GM10266 (cell line): Measurements from ENCODE around the gene SLC22A15.

ENCODE experiments used
- DNase-seq: peaks from one replicate; pipeline ENCODE4 v3.0.0; 2012; ENCODE audit errors: extremely low spot score
- TF ChIP-seq, protein P1 (sequence below): IDR thresholded peaks from 2 replicates; pipeline ENCODE4 v1.5.1; 2012; ENCODE audit warnings: mild to moderate bottlenecking, low read depth; ENCODE audit not compliant: control insufficient read depth, insufficient read depth; ENCODE audit errors: missing control alignments

SLC22A15 gene

DNA sequence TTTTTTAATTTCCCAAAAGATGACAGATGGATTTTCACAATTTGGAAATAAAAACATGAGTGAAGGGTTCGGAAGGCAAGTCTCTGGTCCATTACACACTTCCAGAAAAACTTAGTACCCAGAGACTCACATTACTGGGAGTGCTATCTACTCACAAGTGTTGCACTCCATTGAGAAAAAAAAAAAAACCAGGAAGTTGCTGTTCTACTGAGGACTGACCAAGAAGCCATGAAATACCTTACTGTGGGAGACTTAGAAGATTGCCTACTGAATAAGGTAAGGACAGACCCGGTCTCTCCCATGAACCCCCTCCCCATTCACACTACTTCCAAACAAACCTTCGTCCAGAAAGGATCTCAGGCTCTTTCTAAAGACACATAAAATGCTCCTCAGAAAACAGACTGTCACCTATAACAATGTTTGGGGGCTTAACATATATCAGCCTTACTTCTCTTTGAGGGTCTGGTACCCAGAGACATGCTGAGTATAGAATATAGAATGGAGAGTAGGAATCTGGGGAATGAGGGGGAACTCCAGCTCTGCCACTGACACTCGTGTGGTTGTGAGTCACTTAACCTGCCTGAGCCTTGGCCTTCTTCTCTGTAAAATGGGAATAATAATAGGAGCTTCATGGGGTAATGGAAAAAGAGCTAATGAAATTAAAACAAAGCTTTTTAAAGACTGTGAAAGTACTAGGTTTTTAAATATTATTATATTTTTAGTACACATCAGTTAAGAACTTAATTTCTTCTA, 136.3 kb downstream of the SLC22A15 start:
- no peak for DNase-seq
- TF ChIP-seq, protein P1, sequence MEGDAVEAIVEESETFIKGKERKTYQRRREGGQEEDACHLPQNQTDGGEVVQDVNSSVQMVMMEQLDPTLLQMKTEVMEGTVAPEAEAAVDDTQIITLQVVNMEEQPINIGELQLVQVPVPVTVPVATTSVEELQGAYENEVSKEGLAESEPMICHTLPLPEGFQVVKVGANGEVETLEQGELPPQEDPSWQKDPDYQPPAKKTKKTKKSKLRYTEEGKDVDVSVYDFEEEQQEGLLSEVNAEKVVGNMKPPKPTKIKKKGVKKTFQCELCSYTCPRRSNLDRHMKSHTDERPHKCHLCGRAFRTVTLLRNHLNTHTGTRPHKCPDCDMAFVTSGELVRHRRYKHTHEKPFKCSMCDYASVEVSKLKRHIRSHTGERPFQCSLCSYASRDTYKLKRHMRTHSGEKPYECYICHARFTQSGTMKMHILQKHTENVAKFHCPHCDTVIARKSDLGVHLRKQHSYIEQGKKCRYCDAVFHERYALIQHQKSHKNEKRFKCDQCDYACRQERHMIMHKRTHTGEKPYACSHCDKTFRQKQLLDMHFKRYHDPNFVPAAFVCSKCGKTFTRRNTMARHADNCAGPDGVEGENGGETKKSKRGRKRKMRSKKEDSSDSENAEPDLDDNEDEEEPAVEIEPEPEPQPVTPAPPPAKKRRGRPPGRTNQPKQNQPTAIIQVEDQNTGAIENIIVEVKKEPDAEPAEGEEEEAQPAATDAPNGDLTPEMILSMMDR: no peak

DNA sequence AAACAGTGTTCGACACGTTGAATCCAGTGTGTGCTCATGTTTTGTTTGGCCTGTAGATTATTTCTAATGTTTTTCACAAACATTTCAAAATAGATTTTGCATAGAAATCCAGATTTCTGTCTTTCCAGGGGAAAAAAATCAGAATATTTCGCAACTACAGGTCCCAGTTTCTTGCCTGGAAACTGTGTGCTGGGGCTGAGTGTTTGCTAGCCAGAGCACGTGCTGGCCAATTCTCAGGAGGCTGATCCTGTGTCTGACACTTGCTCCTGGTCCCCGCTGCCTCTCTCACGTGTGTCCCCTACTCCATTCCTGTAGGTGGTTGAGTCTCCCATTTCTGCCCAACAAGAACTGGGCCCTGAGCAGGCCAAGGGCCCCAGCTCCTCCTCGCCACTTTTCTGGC, 137.3 kb downstream of the SLC22A15 start:
- TF ChIP-seq, protein P1: no peak
- DNase-seq: no peak

DNA sequence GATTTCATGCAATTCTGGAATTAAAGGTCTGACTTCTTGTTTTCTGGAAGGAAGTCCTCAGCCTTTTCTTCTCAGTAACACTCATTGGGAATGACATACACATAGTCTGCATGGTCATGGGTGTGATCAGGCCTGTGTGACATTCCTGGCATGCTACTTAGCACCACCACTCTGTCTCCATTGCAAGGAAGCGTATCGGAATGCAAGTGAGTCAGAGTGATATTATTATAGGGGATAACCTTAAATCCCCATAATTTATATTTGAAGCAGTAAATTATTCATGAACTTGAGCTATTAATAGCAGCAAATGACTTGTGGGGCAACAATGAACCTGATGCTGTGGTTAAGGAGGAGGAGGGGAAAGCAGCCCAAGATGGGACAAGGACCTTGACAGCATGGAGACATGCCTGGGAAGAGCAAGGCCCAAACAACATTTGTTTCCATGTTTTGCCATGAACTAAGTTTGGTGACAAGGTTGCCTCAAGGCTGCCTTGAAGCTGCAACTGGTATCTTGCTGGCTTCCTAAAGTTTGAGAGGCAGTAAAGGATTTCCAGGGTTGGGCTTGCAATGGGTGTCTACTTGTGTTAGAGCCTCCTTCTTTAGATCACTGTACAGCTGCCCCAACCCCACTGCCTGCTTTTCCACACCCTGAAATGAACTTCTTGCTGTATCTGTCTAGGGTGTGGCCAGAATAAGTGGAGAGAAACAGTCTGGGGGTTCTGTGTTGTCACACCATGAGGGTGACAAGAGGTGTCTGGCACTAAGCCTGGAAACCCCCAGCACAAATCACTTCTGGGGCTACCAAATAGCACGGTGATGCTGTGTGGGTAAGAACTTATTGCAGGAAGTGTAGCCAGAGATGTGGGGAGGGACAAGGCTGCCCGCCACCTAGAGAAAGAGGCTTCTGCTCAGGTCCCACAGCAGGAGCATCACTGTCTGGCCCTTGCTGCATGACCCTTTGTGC, 139.4 kb downstream of the SLC22A15 start:
- TF ChIP-seq, protein P1: no peak
- no peak for DNase-seq

DNA sequence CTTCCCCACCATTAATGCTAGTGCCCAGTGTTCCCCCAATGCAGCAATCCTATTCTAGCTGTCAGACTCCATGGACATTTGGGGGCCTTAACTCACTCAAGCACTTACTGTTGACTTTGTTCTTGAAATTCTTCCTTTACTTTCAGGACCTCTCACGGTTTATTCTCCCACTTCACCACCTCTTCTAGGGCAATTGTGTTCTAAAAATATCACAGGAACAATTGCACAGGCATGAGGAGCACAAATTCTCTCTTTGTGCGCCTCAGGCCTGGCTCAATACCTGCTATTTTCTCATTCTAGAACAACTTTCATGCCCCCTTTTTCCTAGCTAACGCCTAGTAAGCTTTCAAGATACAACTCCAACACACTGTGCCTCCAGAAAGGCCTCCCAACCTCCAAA, 142.2 kb downstream of the SLC22A15 start:
- DNase-seq: no peak
- TF ChIP-seq, protein P1: no peak
